Activated naive CD4-positive, alpha-beta T cell treated with anti-CD3 and anti-CD28 coated beads for 36 hours (primary cell): Measurements from ENCODE around the gene SEPTIN8. TPM values are rescaled to one million over a fixed set of nuclear protein-coding genes. Genes with fewer than 3 reads are reported as not detected.
A peak's percentile ranks its signal among the peaks of the same experiment; 100 is the strongest.

Experiments used
- CTCF ChIA-PET: fragments of 350-600 bp; sonication (Branson Sonifier 250); formaldehyde crosslinking; loops from one replicate; lab custom pipeline; 2021; ENCODE audit warnings: antibody characterized with exemption; lab: Charles Lee
- DNase-seq: peaks from one replicate; pipeline ENCODE4 v3.0.0-alpha.2; 2020
- H3K27ac Mint-ChIP-seq: one replicate; pipeline ENCODE4 v1.8.0; 2021; ENCODE audit warnings: mild to moderate bottlenecking, mixed read lengths
- H3K27me3 Mint-ChIP-seq: one replicate; pipeline ENCODE4 v1.8.0; 2021; ENCODE audit warnings: low read depth, mixed read lengths
- H3K36me3 Mint-ChIP-seq: one replicate; pipeline ENCODE4 v1.8.0; 2021; ENCODE audit warnings: low read depth, mixed read lengths
- H3K4me1 Mint-ChIP-seq: one replicate; pipeline ENCODE4 v1.8.0; 2021; ENCODE audit warnings: low read depth, mixed read lengths
- H3K4me3 Mint-ChIP-seq: one replicate; pipeline ENCODE4 v1.8.0; 2021; ENCODE audit warnings: mild to moderate bottlenecking, moderate library complexity, mixed read lengths
- H3K9me3 Mint-ChIP-seq: one replicate; pipeline ENCODE4 v1.8.0; 2021; ENCODE audit warnings: mixed read lengths
- intact Hi-C: fragments of 100-400 bp; cut with micrococcal nuclease; formaldehyde crosslinking; loops from one replicate; pipeline ENCODE4 v1.15.1; 2023
- total RNA-seq, 2 experiments: library from RNA; stranded (reverse); gene quantifications; one replicate each; pipeline ENCODE4 v1.2.3, GENCODE V29; 2021

SEPTIN8 gene
- total RNA-seq, 2 experiments from 2014 or later, result 24.9 to 29.2 TPM

DNA sequence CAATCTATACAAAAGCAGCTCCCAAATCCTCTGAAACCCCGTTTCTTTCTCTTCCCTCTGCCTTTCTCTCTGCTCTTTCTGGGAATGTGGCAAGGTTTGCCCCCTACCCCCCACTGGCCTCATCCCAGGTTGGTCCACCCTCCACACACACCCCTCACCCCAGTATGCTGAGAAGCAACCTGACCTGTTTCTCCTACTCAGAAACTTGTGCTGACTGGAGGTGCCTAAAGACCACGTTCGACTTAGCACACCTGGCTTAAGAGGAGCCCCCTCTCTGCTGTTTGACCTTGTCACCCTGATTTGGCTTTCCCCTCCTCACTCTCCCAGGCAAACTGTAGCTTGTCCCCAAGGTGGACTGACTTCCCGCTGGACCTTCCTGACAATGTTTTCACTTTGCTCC, 1.1 kb upstream of the SEPTIN8 start:
- no peak overlapping the region for H3K27ac Mint-ChIP-seq
- peaks cover 10% of the 10 kb centered on the region for H3K4me1 Mint-ChIP-seq
- H3K4me3 Mint-ChIP-seq, result peak overlapping the region; percentile 55
- intact Hi-C loops, result no loop called here
- no peaks in the 10 kb centered on the region for H3K36me3 Mint-ChIP-seq
- no peak for DNase-seq
- CTCF ChIA-PET, result interaction anchor here (1.1 kb wide), 1 partner anchor 31 kb away, joined by 3 read pairs; the partner anchor contains the start of gene CCNI2
- no peaks in the 10 kb centered on the region for H3K9me3 Mint-ChIP-seq
- H3K27me3 Mint-ChIP-seq, result peaks cover 26% of the 10 kb centered on the region

DNA sequence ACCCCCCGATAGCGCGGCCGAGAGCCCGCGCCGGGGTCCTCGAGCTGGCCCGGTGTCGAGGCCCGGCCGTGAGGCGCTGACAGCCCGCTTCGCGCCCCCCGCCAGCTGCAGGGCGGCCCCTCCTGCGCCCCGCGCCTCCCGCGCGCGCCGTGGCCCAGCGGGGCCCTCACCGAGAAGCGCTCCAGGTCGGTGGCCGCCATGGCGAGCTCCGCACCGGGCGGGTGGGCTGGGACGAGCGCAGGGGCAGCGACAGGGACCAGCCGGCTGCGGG, 166 bp downstream of the SEPTIN8 start:
- Mint-ChIP-seq H3K9me3 (no peaks in the 10 kb centered on the region), H3K27ac (no peak overlapping the region), H3K4me1 (peaks cover 10% of the 10 kb centered on the region), H3K27me3 (peaks cover 26% of the 10 kb centered on the region), H3K36me3 (no peaks in the 10 kb centered on the region), H3K4me3 (no peak overlapping the region)
- intact Hi-C loops, result loop anchor here (1.0 to 2.0 kb wide), 3 partner anchors 22 to 40 kb away; partner anchors contain the start of genes CCNI2 and KIF3A
- no peak for DNase-seq
- CTCF ChIA-PET, result interaction anchor here (0.6 to 1.5 kb wide), 3 partner anchors 25 to 87 kb away, joined by 3 to 4 read pairs (median 4); no protein-coding TSS in a partner anchor

GRCh38 chr5:132776131-132776937, 705 bp downstream of the SEPTIN8 start:
- intact Hi-C loops, result loop anchor here (2.0 kb wide), 2 partner anchors 22 to 40 kb away; partner anchors contain the start of gene KIF3A
- Mint-ChIP-seq H3K4me1 (peaks cover 10% of the 10 kb centered on the region), H3K9me3 (no peaks in the 10 kb centered on the region), H3K27me3 (peaks cover 23% of the 10 kb centered on the region), H3K4me3 (peak overlapping the region; percentile 67), H3K27ac (no peak overlapping the region), H3K36me3 (no peaks in the 10 kb centered on the region)
- no peak for DNase-seq
- CTCF ChIA-PET, result interaction anchor here (0.6 to 1.5 kb wide), 3 partner anchors 26 to 87 kb away, joined by 3 to 4 read pairs (median 4); no protein-coding TSS in a partner anchor

- peaks cover 6% of the 10 kb centered on the region for H3K4me1 Mint-ChIP-seq
- CTCF ChIA-PET, result interaction anchor here (0.6 to 1.5 kb wide), 2 partner anchors 27 to 292 kb away, joined by 3 read pairs; no protein-coding TSS in a partner anchor
- peaks cover 20% of the 10 kb centered on the region for H3K27me3 Mint-ChIP-seq
- H3K36me3 Mint-ChIP-seq, result no peaks in the 10 kb centered on the region
- no peak overlapping the region for H3K4me3 Mint-ChIP-seq
- H3K27ac Mint-ChIP-seq, result no peak overlapping the region
- intact Hi-C loops, result no loop called here
- no peaks in the 10 kb centered on the region for H3K9me3 Mint-ChIP-seq
- no peak for DNase-seq
These were observed 1.5 kb downstream of the SEPTIN8 start for GRCh38 chr5:132775476-132775961.

GRCh38 chr5:132774896-132775295, 2.1 kb downstream of the SEPTIN8 start:
- no peak for DNase-seq
- peaks cover 6% of the 10 kb centered on the region for H3K4me1 Mint-ChIP-seq
- no peaks in the 10 kb centered on the region for H3K36me3 Mint-ChIP-seq
- H3K9me3 Mint-ChIP-seq, result no peaks in the 10 kb centered on the region
- peaks cover 18% of the 10 kb centered on the region for H3K27me3 Mint-ChIP-seq
- CTCF ChIA-PET, result no interaction called here
- H3K27ac Mint-ChIP-seq, result no peak overlapping the region
- intact Hi-C loops, result no loop called here
- no peak overlapping the region for H3K4me3 Mint-ChIP-seq

GRCh38 chr5:132774406-132774805, 2.6 kb downstream of the SEPTIN8 start:
- peaks cover 6% of the 10 kb centered on the region for H3K4me1 Mint-ChIP-seq
- CTCF ChIA-PET, result no interaction called here

GRCh38 chr5:132773601-132774355, 3.3 kb downstream of the SEPTIN8 start:
- intact Hi-C loops, result no loop called here
- no peak for DNase-seq
- CTCF ChIA-PET, result no interaction called here
- H3K27ac Mint-ChIP-seq, result no peak overlapping the region
- no peak overlapping the region for H3K4me3 Mint-ChIP-seq
- H3K36me3 Mint-ChIP-seq, result no peaks in the 10 kb centered on the region
- peaks cover 6% of the 10 kb centered on the region for H3K4me1 Mint-ChIP-seq
- peaks cover 11% of the 10 kb centered on the region for H3K27me3 Mint-ChIP-seq
- H3K9me3 Mint-ChIP-seq, result no peaks in the 10 kb centered on the region

More at GRCh38 chr5:132774406-132774805, 2.6 kb downstream of the SEPTIN8 start:
- intact Hi-C loops, result no loop called here
- Mint-ChIP-seq H3K27ac (no peak overlapping the region), H3K36me3 (no peaks in the 10 kb centered on the region), H3K9me3 (no peaks in the 10 kb centered on the region), H3K4me3 (no peak overlapping the region), H3K27me3 (peaks cover 15% of the 10 kb centered on the region)
- DNase-seq, result no peak

- H3K4me3 Mint-ChIP-seq, result no peak overlapping the region
- peaks cover 5% of the 10 kb centered on the region for H3K4me1 Mint-ChIP-seq
- H3K27me3 Mint-ChIP-seq, result peaks cover 6% of the 10 kb centered on the region
- CTCF ChIA-PET, result no interaction called here
- DNase-seq, result no peak
- no peaks in the 10 kb centered on the region for H3K9me3 Mint-ChIP-seq
- H3K36me3 Mint-ChIP-seq, result no peaks in the 10 kb centered on the region
- H3K27ac Mint-ChIP-seq, result no peak overlapping the region
- intact Hi-C loops, result no loop called here
These were observed 3.9 kb downstream of the SEPTIN8 start for GRCh38 chr5:132773114-132773513.

DNA sequence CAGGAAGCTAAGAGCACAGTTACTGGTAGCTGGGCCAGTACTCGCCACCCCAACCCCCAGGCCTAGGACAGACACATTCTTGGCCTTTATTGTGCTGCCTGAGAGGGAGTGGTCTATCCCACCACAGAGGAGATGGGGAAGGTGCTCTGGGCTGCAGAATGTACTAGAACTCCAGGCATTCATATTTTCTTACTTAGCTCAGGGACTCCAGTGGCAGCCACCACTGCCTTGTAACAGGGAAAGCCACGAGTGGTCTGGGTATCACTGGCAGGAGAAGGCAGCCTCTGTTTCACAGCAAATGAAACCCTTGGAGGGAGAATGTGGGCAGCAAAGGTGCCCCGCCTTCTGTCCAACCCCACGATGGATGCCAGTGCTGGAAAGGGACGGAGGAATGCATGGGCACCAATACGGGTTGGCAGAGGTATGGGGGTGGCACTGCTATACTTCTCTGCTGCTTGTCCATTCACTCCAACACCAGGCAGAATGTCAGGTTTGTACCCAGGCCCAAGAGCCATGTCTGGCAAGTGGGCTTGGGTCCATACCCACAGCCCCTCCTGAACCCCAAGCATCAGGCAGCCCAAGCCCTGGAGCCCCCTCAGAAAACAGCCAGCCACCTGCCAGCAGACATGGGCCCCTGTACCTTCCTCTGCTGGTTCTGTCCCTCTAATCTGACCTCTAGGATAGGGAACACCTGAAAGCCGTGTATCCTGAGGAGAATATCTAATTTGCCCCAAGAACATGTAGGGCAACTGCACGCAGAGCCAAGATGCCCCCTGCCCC, 4.6 kb downstream of the SEPTIN8 start:
- no peak for DNase-seq
- Mint-ChIP-seq H3K36me3 (no peaks in the 10 kb centered on the region), H3K9me3 (no peaks in the 10 kb centered on the region), H3K27ac (no peak overlapping the region), H3K4me3 (no peak overlapping the region), H3K4me1 (peaks cover 3% of the 10 kb centered on the region), H3K27me3 (peaks cover 2% of the 10 kb centered on the region)
- intact Hi-C loops, result no loop called here
- CTCF ChIA-PET, result no interaction called here

- no peak for DNase-seq
- no peak overlapping the region for H3K4me3 Mint-ChIP-seq
- peaks cover 3% of the 10 kb centered on the region for H3K4me1 Mint-ChIP-seq
- H3K36me3 Mint-ChIP-seq, result no peaks in the 10 kb centered on the region
- peaks cover 2% of the 10 kb centered on the region for H3K27me3 Mint-ChIP-seq
- H3K27ac Mint-ChIP-seq, result no peak overlapping the region
- H3K9me3 Mint-ChIP-seq, result no peaks in the 10 kb centered on the region
- CTCF ChIA-PET, result no interaction called here
- intact Hi-C loops, result no loop called here
These were observed 5.5 kb downstream of the SEPTIN8 start for GRCh38 chr5:132771503-132771998.

DNA sequence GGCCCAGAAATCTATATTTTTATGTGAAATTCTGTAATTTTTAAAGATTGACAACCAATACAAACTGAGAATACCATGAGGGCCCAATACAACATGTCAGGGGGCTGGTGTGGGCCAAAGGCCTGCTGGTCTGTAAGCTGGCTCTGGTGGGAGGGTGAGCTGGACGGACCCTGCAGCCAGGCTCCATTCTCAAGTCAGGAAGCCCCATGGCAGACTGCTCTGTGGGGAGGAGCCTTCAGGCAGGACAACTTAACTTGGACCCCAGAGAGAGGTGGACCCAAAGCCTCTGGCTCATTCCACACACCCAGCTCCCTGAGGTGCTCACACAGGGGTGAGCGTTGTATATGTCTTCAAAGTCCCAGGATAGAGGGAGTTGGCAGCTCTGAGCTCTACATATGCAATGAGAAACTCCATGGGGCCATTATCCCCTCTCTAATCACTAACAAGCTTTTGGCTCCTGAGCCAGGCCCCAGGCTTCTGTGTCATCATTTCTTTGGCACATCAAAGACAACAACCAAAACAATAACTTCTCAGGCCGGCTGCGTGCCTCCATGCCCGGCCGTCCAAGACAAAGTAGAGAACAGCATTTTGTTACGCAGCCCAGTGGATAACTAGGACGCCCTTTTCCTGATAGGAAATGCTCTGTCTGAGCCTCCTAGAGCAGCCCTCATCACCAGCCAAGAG, 6.4 kb downstream of the SEPTIN8 start:
- DNase-seq, result no peak
- Mint-ChIP-seq H3K4me1 (no peaks in the 10 kb centered on the region), H3K27me3 (no peaks in the 10 kb centered on the region), H3K4me3 (no peak overlapping the region), H3K9me3 (no peaks in the 10 kb centered on the region), H3K36me3 (no peaks in the 10 kb centered on the region), H3K27ac (no peak overlapping the region)
- intact Hi-C loops, result no loop called here
- CTCF ChIA-PET, result no interaction called here
